ENCODE measurements around the gene RASGEF1C. TPM values are rescaled to one million over a fixed set of nuclear protein-coding genes. Genes with fewer than 3 reads are reported as not detected.

The RASGEF1C gene
- total RNA-seq, 1 donor from 2014 or later = not detected

DNA sequence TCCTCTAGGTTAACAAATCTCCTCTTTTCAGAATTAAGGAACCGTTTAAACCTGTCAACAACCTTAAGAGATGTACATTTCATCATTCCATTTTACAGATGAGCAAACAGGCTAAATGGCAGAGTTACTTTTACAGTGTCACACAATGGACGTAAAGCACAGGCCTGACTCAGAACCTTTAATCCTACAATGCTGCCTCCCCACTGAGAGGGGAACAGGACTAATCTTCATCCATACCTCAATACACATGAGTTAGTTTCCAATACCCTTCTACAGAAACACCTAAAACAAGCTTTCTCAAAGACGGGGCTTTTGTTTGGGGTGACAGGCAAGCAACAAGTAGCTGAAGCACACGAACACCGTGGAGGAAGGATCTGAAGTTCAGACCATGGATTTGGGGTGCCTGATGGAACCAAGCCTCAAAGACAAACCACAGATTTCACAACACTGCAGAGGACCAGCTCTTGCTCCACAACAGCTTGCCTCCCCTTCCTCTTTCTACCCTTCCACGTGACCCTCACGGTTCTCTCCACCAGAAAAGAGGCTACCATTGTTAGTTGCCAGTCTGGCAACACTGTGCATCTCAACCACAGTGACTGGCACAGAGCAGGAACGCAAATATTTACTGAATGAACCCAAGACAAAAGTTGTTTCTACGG is 139.3 kb downstream of the RASGEF1C start:
- DNase-seq (ENCODE audit: extremely low read depth, low read depth, low spot score) = no peak

DNA sequence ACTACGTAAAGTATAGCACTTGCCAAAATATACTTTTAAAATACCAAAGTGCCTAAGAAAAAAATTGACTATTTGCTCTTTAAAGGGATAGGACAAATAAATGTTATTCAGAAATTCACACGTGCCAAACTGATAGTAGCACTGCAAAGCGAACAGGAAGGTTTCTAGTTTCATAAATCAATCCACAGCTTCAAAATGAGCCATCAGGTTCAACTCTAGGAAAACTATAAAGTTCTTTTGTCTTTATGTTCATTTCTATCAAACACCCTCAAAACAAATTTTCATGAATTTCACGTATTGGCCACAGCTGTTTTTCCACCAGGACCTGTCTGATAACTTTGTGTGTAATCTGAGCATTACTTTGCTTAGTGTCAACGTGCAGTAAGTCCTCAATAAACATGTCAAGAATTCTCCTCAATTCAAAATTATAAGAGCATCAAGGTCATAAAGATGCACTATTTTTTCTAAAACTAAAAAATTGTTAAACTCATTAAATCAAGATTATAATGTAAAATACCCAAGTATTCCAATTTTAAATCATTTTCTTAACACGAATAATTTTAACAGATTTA is 140.4 kb downstream of the RASGEF1C start:
- no peak for DNase-seq (ENCODE audit: extremely low read depth, low read depth, low spot score)

DNA sequence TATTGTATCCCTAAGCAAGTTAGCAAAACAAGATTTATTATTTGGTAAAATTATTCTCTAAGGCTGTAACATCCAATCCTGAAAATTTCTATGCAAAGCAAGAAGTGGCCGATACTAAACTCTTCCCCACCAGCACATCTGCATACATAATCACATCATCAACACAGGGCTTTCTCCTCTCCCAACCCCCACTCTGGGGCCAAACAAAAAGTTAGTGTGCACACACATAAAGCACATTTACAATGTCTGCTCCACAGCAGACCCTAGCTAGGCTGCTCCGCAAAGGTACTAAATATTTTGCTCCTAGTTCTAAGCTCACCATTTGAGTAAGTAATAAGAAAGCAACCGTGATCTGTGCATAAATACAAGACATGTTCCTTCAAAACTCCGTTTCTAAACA is 141.0 kb downstream of the RASGEF1C start:
- no peak for DNase-seq (ENCODE audit: extremely low read depth, low read depth, low spot score)

- DNase-seq (ENCODE audit: extremely low read depth, low read depth, low spot score) = no peak
These were observed 148.8 kb downstream of the RASGEF1C start for GRCh38 chr5:180060192-180060591.

GRCh38 chr5:180059326-180059725 is 149.7 kb downstream of the RASGEF1C start:
- no peak for DNase-seq (ENCODE audit: extremely low read depth, low read depth, low spot score)

DNA sequence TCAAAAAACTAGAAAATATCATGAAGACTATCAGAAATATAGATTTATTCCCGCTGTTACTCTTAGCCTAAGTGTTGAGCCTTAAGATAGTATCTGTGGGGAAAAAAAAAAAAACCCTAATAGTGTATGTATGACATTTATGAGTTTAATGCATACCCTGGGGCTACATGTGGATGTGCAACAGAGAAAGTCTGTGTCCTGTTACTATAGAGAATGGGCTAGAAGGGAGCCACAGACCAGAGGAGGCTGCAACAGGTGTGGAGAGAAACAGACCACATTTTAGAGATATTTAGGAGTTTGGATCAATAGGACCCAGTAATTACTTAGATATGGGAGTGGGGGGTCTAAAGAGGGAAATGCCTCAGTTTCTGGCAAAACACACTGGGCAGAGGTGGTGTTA is 152.9 kb downstream of the RASGEF1C start:
- no peak for DNase-seq (ENCODE audit: extremely low read depth, low read depth, low spot score)

- DNase-seq (ENCODE audit: extremely low read depth, low read depth, low spot score) = no peak
These were observed 154.8 kb downstream of the RASGEF1C start for GRCh38 chr5:180054226-180054625.

- DNase-seq (ENCODE audit: extremely low read depth, low read depth, low spot score) = no peak
These were observed 155.9 kb downstream of the RASGEF1C start for GRCh38 chr5:180053061-180053602.

GRCh38 chr5:180052211-180052818 is 156.7 kb downstream of the RASGEF1C start:
- DNase-seq (ENCODE audit: extremely low read depth, low read depth, low spot score) = no peak

Other genes starting within 250 kb of the RASGEF1C start
- gene RNF130, start 137.5 kb downstream of the RASGEF1C start, total RNA-seq = 73.5 and 74.2 TPM in 2 replicates
- gene MAPK9, start 82.9 kb upstream of the RASGEF1C start, total RNA-seq = 24.3 and 26.8 TPM in 2 replicates
- 10.2 and 13.2 TPM in 2 replicates for gene GFPT2, start 144.1 kb upstream of the RASGEF1C start, total RNA-seq